Measurements from ENCODE around the gene GPR151.

Gene GPR151

GRCh38 chr5:146466521-146467349, 49.3 kb downstream of the GPR151 start:
- no peak overlapping the region for H3K27ac ChIP-seq (replicated peaks)
- DNase-seq (ENCODE audit: low read depth in 1 of 2, low spot score in 1 of 2): no peak
- no peaks in the 10 kb centered on the region for H3K27me3 ChIP-seq (ENCODE audit: insufficient read depth, poor library complexity, severe bottlenecking)
- no peak overlapping the region for H3K4me3 ChIP-seq (replicated peaks; ENCODE audit: insufficient read depth, low read length)
- TF ChIP-seq SPI1 (IDR thresholded peaks at IDR 0.05; ENCODE audit: borderline replicate concordance, low read depth) (no peak), POLR2AphosphoS5 (IDR thresholded peaks at IDR 0.05; ENCODE audit: low read depth) (no peak), CTCF (IDR thresholded peaks at IDR 0.05; ENCODE audit: insufficient read depth, low read length) (no peak), GABPA (IDR thresholded peaks at IDR 0.05; ENCODE audit: low read depth) (no peak), REST (IDR thresholded peaks at IDR 0.05; ENCODE audit: insufficient replicate concordance, low read depth) (no peak)

- Histone ChIP-seq H3K27ac (replicated peaks) (no peak overlapping the region), H3K4me3 (replicated peaks; ENCODE audit: insufficient read depth, low read length) (no peak overlapping the region), H3K27me3 (ENCODE audit: insufficient read depth, poor library complexity, severe bottlenecking) (no peaks in the 10 kb centered on the region)
- DNase-seq (ENCODE audit: low read depth in 1 of 2, low spot score in 1 of 2): no peak
- TF ChIP-seq REST (IDR thresholded peaks at IDR 0.05; ENCODE audit: insufficient replicate concordance, low read depth) (no peak), CTCF (IDR thresholded peaks at IDR 0.05; ENCODE audit: insufficient read depth, low read length) (no peak), GABPA (IDR thresholded peaks at IDR 0.05; ENCODE audit: low read depth) (no peak), POLR2AphosphoS5 (IDR thresholded peaks at IDR 0.05; ENCODE audit: low read depth) (no peak), SPI1 (IDR thresholded peaks at IDR 0.05; ENCODE audit: borderline replicate concordance, low read depth) (no peak)
These were observed 52.5 kb downstream of the GPR151 start for GRCh38 chr5:146463446-146463845.
